Lower leg skin (tissue), 4 donors: ENCODE results near the gene KCTD12. TPM values are rescaled to one million over a fixed set of nuclear protein-coding genes. Genes with fewer than 3 reads are reported as not detected.

Source experiments
- DNase-seq, 2 donors: peaks; one replicate each; pipeline ENCODE4 v3.0.0-alpha.2; 2019; ENCODE audit warnings: low spot score in 2 of 2
- H3K4me3 ChIP-seq: fragments of 200-600 bp; sonication (generic); 2 replicates; pipeline ENCODE4 v1.5.1; 2017; ENCODE audit warnings: mild to moderate bottlenecking, low read depth; ENCODE audit not compliant: poor library complexity, severe bottlenecking
- CTCF ChIP-seq, 3 donors: fragments of 450-650 bp; IDR thresholded peaks; one replicate each; pipeline ENCODE4 v1.5.1; 2016; ENCODE audit warnings: antibody characterized with exemption in 3 of 3, mild to moderate bottlenecking in 3 of 3, moderate library complexity in 2 of 3
- POLR2A ChIP-seq, 2 donors: fragments of 450-650 bp; IDR thresholded peaks; one replicate each; pipeline ENCODE4 v1.6.1; 2016 to 2017; ENCODE audit warnings: antibody characterized with exemption in 2 of 2, mild to moderate bottlenecking in 1 of 2, moderate library complexity in 1 of 2
- WGBS, 2 donors: methylation state at CpG; one replicate each; pipeline ENCODE4 v1.1.5; 2018; 5-methylcytosine and 5-hydroxymethylcytosine counted together
- intact Hi-C: fragments of 100-400 bp; cut with DNase I; formaldehyde crosslinking; loops from one replicate; pipeline ENCODE4 v1.15.0; 2023; ENCODE audit warnings: low total_unique reads
- total RNA-seq, 4 donors: library from RNA; depleted of rRNA; stranded (reverse); fragments of >200 nt; gene quantifications; one replicate each; pipeline ENCODE4 v1.1.0, GENCODE V29; 2016

KCTD12 gene
- total RNA-seq, 4 donors from 2014 or later: 16.6 to 60.0 (median 34.5) TPM

DNA sequence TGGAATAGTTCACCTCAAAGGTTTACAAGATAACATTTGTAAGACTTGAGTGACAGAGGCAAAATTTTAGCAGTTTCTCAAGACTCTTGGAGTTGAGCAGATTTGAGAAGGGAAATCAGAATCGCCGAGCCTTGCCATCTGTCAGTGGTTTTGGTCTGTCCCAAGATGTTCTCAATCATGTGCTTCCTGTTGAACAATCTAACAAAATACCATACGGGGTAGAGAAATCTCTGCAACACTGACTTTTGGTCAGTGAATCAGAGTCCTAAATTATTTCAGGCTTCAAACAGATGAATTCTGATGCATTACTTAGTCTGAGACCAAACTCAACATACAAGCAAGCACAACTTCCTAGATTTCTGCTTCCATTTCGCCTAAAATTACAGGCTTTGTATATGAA lies 3.8 kb downstream of the KCTD12 start:
- intact Hi-C loops: no loop called here
- 48% methylated on average over 4 of the region's 4 CpGs for WGBS, 2 donors
- TF ChIP-seq CTCF (IDR thresholded peaks at IDR 0.05) (no peak), POLR2A (IDR thresholded peaks at IDR 0.05) (no peak)
- DNase-seq: peak; percentile 58 to 88
- no peak overlapping the region for H3K4me3 ChIP-seq

DNA sequence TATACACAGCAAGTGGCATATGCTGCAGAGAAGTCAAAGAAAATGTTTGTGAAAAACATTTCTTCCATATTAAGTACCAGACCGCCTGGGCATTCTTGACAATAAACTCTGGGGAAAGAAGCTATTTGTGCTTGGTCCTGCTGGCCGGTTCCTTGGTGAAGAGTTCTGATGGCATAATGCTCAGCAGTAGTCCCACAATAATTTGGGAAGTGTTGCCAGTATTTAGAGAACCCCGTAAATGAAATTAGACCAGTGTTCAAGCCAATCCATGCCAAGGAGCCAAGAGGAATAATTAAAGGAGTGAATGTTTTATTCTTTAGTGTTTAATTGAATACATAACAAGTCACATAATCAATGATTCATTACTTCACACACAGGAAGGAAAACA lies 6.3 kb downstream of the KCTD12 start:
- no peak overlapping the region for H3K4me3 ChIP-seq
- intact Hi-C loops: no loop called here
- DNase-seq: no peak
- TF ChIP-seq CTCF (IDR thresholded peaks at IDR 0.05): no peak
- TF ChIP-seq POLR2A (IDR thresholded peaks at IDR 0.05): no peak
- WGBS, 2 donors: 49 to 60% methylated on average over 3 of the region's 3 CpGs

GRCh38 chr13:76879203-76879882 lies 6.9 kb downstream of the KCTD12 start:
- no peak overlapping the region for H3K4me3 ChIP-seq
- WGBS, 2 donors: 27 to 33% methylated on average over 8 of the region's 8 CpGs
- TF ChIP-seq CTCF (IDR thresholded peaks at IDR 0.05) (no peak), POLR2A (IDR thresholded peaks at IDR 0.05) (no peak)
- DNase-seq: peak; percentile 83 to 95
- intact Hi-C loops: no loop called here

DNA sequence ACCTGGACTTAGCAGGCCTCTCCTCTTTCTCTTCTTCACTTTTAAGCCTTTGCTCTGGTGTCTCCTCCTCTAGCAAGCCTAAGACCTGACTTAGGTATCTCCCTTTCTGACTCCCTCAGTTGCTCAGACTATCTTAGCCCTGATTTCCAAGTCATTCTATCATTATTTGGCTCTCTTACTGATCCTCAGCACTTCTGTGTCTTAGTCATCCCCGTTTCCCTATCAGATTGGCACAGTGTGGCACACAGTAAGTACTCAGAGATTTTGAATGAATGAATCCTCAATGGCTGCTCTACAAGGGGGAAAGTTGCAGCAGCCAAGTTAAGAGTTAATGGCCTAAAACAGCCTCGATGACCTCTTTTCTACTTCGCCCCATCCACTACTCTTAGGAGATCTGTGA lies 8.2 kb downstream of the KCTD12 start:
- H3K4me3 ChIP-seq: no peak overlapping the region
- WGBS, 2 donors: 56 to 58% methylated on average over 3 of the region's 3 CpGs
- no peak for TF ChIP-seq CTCF (IDR thresholded peaks at IDR 0.05)
- no peak for TF ChIP-seq POLR2A (IDR thresholded peaks at IDR 0.05)
- no peak for DNase-seq
- intact Hi-C loops: no loop called here

- TF ChIP-seq POLR2A (IDR thresholded peaks at IDR 0.05): no peak
- TF ChIP-seq CTCF (IDR thresholded peaks at IDR 0.05): no peak
- 71 to 78% methylated on average over 3 of the region's 3 CpGs for WGBS, 2 donors
- H3K4me3 ChIP-seq: no peak overlapping the region
- intact Hi-C loops: no loop called here
- no peak for DNase-seq
Observed at GRCh38 chr13:76875271-76875815, 10.9 kb downstream of the KCTD12 start.

GRCh38 chr13:76874479-76874878 lies 11.7 kb downstream of the KCTD12 start:
- 90 to 94% methylated on average over 2 of the region's 2 CpGs for WGBS, 2 donors
- DNase-seq: no peak
- H3K4me3 ChIP-seq: no peak overlapping the region
- intact Hi-C loops: no loop called here
- TF ChIP-seq POLR2A (IDR thresholded peaks at IDR 0.05) (no peak), CTCF (IDR thresholded peaks at IDR 0.05) (no peak)
